Hepatocyte (in vitro differentiated cells): ENCODE results near the gene AKAP12.

Experiments used
- CTCF ChIP-seq: fragments of 200-600 bp; sonication (generic); IDR thresholded peaks from 2 replicates; pipeline ENCODE4 v1.5.1; 2016; ENCODE audit warnings: antibody characterized with exemption, mild to moderate bottlenecking; ENCODE audit not compliant: poor library complexity
- EZH2 ChIP-seq: fragments of 200-600 bp; sonication (generic); IDR thresholded peaks from 2 replicates; pipeline ENCODE4 v1.6.1; 2016; ENCODE audit warnings: antibody characterized with exemption, mild to moderate bottlenecking, borderline replicate concordance
- EZH2phosphoT487 ChIP-seq: fragments of 200-600 bp; sonication (generic); IDR thresholded peaks from one replicate; pipeline ENCODE4 v1.6.1; 2018; ENCODE audit warnings: antibody characterized with exemption, mild to moderate bottlenecking, low read depth, moderate library complexity; ENCODE audit not compliant: unreplicated experiment, severe bottlenecking

- TF ChIP-seq EZH2phosphoT487: no peak
- no peak for TF ChIP-seq CTCF
- no peak for TF ChIP-seq EZH2
Observed at GRCh38 chr6:151338651-151339200, 99.0 kb downstream of the AKAP12 start.
